Epithelial cell of proximal tubule (primary cell): ENCODE results near the gene ATG16L1. TPM values are rescaled to one million over a fixed set of nuclear protein-coding genes. Genes with fewer than 3 reads are reported as not detected.

Experiments used
- DNase-seq: peaks from one replicate; pipeline ENCODE4 v3.0.0-alpha.2; 2011; ENCODE audit warnings: low read depth
- H3K4me3 ChIP-seq: 2 replicates; pipeline ENCODE4 v1.5.1; 2011; ENCODE audit warnings: low read depth, mild to moderate bottlenecking, low read length
- total RNA-seq: library from RNA; depleted of rRNA; stranded (reverse); fragments of >200 nt; gene quantifications from 2 replicates; pipeline ENCODE4 v1.2.3, GENCODE V29; 2015
- TF ChIP-seq, protein P1 (sequence below): conservative IDR thresholded peaks from 2 replicates; pipeline ENCODE4 v1.5.1; 2012; ENCODE audit warnings: low read depth, mild to moderate bottlenecking, low read length

Gene ATG16L1
- total RNA-seq, 1 donor from 2014 or later, result 29.9 TPM

DNA sequence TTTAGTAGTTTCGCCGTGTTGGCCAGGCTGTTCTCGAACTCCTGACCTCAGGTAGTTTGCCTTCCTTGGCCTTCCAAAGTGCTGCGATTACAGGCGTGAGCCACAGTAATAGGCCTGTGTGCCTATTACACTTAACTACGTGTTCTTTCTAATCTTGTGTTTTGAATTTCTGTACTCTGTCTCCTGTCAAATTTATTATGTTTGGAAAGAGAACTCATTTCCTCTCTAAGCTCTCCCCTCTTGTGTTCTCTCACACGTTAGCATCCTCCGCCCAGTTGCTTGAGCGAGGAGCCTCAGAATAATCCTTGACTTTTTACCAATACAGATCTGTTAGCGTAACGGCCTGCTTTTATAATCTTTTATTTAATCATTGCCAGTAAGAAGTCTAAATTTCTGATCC lies 3.7 kb downstream of the ATG16L1 start:
- DNase-seq, result no peak
- TF ChIP-seq, protein P1, sequence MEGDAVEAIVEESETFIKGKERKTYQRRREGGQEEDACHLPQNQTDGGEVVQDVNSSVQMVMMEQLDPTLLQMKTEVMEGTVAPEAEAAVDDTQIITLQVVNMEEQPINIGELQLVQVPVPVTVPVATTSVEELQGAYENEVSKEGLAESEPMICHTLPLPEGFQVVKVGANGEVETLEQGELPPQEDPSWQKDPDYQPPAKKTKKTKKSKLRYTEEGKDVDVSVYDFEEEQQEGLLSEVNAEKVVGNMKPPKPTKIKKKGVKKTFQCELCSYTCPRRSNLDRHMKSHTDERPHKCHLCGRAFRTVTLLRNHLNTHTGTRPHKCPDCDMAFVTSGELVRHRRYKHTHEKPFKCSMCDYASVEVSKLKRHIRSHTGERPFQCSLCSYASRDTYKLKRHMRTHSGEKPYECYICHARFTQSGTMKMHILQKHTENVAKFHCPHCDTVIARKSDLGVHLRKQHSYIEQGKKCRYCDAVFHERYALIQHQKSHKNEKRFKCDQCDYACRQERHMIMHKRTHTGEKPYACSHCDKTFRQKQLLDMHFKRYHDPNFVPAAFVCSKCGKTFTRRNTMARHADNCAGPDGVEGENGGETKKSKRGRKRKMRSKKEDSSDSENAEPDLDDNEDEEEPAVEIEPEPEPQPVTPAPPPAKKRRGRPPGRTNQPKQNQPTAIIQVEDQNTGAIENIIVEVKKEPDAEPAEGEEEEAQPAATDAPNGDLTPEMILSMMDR, result no peak
- no peak overlapping the region for H3K4me3 ChIP-seq

DNA sequence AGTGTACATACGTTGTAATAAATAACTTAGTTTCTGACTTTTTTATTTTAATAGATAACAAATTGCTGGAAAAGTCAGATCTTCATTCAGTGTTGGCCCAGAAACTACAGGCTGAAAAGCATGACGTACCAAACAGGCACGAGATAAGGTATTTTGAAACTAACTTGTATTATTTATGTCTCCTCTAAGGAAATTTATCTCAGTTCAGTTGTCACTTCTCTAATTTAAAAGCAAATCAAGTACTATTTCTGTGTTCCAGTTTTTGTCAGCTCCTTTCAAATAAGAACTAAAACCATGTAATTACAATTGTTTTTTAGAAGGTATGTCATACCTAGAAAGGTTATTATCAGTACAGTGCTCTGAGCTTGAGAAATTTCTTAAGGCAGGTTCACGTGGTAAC lies 4.6 kb downstream of the ATG16L1 start:
- TF ChIP-seq, protein P1, result no peak
- H3K4me3 ChIP-seq, result no peak overlapping the region
- no peak for DNase-seq

DNA sequence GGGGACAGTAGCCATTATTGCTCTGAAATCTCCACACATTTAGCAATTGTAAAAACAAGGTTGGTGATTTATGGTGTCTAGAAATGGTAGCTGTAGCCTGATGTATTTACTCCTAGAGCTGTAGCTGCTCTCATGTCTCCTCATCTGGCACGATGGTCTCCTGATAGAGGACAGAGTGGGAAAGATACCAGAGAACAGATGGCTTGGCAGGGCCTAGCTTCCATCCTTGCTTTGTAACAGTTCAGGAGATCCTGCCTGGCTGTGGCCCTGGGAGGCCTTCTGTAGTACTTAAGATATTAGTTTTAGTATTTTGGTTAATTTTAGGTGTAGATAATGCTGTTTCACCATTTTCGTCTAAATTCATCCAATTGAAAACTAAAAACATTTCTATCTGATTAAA lies 6.7 kb downstream of the ATG16L1 start:
- TF ChIP-seq, protein P1, result no peak
- DNase-seq, result no peak
- H3K4me3 ChIP-seq, result no peak overlapping the region

DNA sequence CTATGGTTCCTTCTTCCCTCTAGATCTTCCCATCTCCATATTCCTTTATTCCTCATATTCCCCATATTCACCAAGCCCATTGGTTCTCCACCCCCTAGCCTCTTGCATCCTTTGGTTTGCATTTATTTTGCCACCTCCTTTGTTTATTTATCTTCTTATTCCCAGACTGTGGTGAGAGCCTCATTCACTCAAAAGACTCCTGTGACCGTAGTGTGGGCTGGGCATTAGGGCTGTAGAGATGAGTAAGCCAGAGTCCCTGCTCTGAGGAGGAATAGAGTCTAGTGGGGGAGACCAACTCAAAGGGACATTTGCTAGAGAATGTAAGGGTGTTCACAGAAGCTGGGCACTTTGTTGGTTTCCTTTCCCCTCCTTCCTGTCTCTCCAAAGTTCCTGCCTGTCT lies 8.3 kb downstream of the ATG16L1 start:
- TF ChIP-seq, protein P1, result no peak
- H3K4me3 ChIP-seq, result no peak overlapping the region
- no peak for DNase-seq

DNA sequence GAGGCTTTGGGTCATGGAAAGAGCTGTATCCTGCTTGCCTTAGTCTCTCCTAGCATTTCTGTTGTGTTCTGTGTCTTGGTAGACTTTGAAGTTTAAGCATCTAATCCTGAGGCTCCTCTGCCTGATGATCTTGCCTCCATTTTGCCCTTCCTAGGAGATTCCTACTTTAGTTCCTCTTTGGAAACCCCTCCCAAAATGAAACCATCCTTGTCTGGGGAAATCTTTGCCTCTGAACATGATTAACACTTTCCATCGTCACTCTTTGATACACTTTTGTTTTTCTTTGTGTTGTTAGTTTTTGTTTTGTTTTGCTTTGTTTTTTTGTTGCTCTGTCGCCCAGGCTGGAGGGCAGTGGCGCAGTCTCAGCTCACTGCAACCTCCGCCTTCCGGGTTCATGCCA lies 9.2 kb downstream of the ATG16L1 start:
- TF ChIP-seq, protein P1, result no peak
- no peak overlapping the region for H3K4me3 ChIP-seq
- no peak for DNase-seq

DNA sequence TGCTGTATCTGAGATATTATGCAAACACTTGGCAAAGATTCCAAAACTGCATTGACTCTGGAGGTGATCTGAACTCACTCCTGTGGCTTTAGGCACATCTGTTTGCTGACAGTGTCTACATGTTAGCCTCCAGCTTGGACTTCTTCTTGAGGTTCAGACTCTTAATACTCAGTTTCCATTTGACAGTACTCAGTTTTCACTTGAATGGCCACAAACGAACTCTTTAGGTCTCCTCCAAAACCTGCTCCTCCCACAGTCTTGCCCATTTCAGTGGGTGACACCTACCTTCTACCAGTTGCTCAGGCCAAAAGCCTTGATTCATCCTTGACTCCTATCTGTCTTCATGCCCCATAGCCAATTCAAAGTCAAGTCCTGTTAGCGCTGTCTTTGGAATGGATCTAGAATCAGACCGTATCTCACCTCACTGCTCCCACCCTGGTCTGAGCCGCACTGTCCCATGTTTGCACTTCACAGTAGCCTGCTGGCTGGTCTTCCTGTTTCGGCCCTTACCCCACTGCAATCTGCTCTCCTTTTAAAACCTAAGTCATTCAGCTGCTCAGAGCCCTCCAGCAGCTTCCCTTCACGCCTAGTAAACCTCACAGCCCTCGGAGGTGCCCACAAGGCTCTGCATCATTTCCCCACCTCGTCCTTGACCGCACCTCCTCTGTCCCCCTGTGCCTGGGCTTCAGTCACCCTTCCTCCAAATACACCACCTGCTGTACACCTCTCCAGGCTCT lies 10.5 kb downstream of the ATG16L1 start:
- no peak for DNase-seq
- H3K4me3 ChIP-seq, result no peak overlapping the region
- TF ChIP-seq, protein P1, result no peak

DNA sequence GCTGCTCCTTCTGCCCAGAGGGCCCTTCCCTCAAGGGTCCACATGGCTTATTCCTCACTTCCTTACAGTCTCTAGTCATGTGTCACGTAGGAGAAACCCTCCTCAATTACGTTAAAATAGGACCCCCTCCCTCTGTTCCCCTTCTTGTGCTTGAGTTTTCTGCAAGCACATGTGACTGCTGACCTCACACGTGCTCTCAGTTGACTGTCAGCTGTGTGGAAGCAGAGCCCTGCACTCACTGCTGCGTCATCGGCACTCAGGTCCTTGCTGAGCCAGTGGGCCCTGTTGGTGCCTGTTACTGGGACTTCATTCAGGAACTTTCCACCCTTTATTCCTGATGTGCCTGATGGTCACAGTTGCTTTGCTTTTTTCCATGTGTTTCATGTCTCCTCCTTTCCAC lies 11.1 kb downstream of the ATG16L1 start:
- TF ChIP-seq, protein P1, result no peak
- DNase-seq, result no peak
- H3K4me3 ChIP-seq, result no peak overlapping the region
